CD4-positive, alpha-beta T cell (primary cell): ENCODE results near the gene LRIG1. TPM values are rescaled to one million over a fixed set of nuclear protein-coding genes. Genes with fewer than 3 reads are reported as not detected.

Experiments used
- ATAC-seq: fragments of 200-7000 bp; cut with Tn5 transposase; one replicate; pipeline ENCODE4 v1.10.0; 2022; ENCODE audit warnings: mild to moderate bottlenecking; ENCODE audit not compliant: poor library complexity
- CTCF ChIA-PET: fragments of 350-600 bp; sonication (Branson Sonifier 250); formaldehyde crosslinking; loops from one replicate; lab custom pipeline; 2021; ENCODE audit warnings: antibody characterized with exemption, inconsistent platforms; lab: Charles Lee
- POLR2A ChIA-PET: fragments of 350-600 bp; sonication (Branson Sonifier 250); formaldehyde crosslinking; loops from one replicate; lab custom pipeline; 2021; ENCODE audit warnings: antibody characterized with exemption, inconsistent platforms; lab: Charles Lee
- DNase-seq, 14 experiments: peaks; one replicate each; pipeline ENCODE4 v3.0.0-alpha.2; 2013 to 2020; ENCODE audit warnings: mixed read lengths in 2 of 14
- H3K27ac ChIP-seq, 2 donors: one replicate each; pipeline versions ENCODE4 v1.5.1 to v1.7.0; 2013; ENCODE audit warnings: low read length in 2 of 2, low read depth in 1 of 2, mild to moderate bottlenecking in 1 of 2
- H3K27me3 ChIP-seq, 2 experiments: 1 replicate in 1 of 2; 2 replicates in 1 of 2; pipeline versions ENCODE4 v1.6.1 to v1.7.0; 2013; ENCODE audit warnings: low read length in 2 of 2, control low read depth in 1 of 2, mild to moderate bottlenecking in 1 of 2, moderate library complexity in 1 of 2; ENCODE audit not compliant: insufficient read depth in 2 of 2, control insufficient read depth in 1 of 2
- H3K36me3 ChIP-seq: one replicate; pipeline ENCODE4 v1.6.1; 2013; ENCODE audit warnings: low read length, control low read depth; ENCODE audit not compliant: insufficient read depth
- H3K4me1 ChIP-seq: one replicate; pipeline ENCODE4 v1.6.1; 2013; ENCODE audit warnings: low read length, control low read depth; ENCODE audit not compliant: insufficient read depth
- H3K4me3 ChIP-seq: one replicate; pipeline ENCODE4 v1.5.1; 2013; ENCODE audit warnings: mild to moderate bottlenecking, low read length, moderate library complexity
- H3K9me3 ChIP-seq, 2 experiments: 1 replicate in 1 of 2; 2 replicates in 1 of 2; pipeline versions ENCODE4 v1.6.1 to v1.7.0; 2013; ENCODE audit warnings: low read length in 2 of 2, mild to moderate bottlenecking in 2 of 2, control low read depth in 1 of 2, moderate library complexity in 1 of 2; ENCODE audit not compliant: control insufficient read depth in 1 of 2, insufficient read depth in 1 of 2
- H3K27ac Mint-ChIP-seq: one replicate; pipeline ENCODE4 v1.8.0; 2020; ENCODE audit warnings: mixed read lengths
- H3K27me3 Mint-ChIP-seq: one replicate; pipeline ENCODE4 v1.8.0; 2021; ENCODE audit warnings: mixed read lengths
- H3K36me3 Mint-ChIP-seq: one replicate; pipeline ENCODE4 v1.8.0; 2021; ENCODE audit warnings: low read depth, mixed read lengths
- H3K4me1 Mint-ChIP-seq: one replicate; pipeline ENCODE4 v1.8.0; 2021; ENCODE audit warnings: low read depth, mixed read lengths
- H3K4me3 Mint-ChIP-seq: one replicate; pipeline ENCODE4 v1.8.0; 2020; ENCODE audit warnings: mild to moderate bottlenecking, mixed read lengths
- H3K9me3 Mint-ChIP-seq: one replicate; pipeline ENCODE4 v1.8.0; 2020; ENCODE audit warnings: mixed read lengths
- CTCF ChIP-seq: fragments of 200-600 bp; IDR thresholded peaks from one replicate; pipeline ENCODE4 v1.8.0; 2022; ENCODE audit warnings: antibody characterized with exemption, mild to moderate bottlenecking
- intact Hi-C, 2 experiments: fragments of 100-400 bp; cut with DNase I in 1 of 2; cut with micrococcal nuclease in 1 of 2; formaldehyde crosslinking; loops; one replicate each; pipeline versions ENCODE4 v1.15.1 to v1.9.0; 2023 to 2025; cut with DNase I, micrococcal nuclease
- total RNA-seq, 174 experiments: library from RNA in 2 of 174; stranded (reverse) in 2 of 174; gene quantifications; one replicate each; pipeline ENCODE4 v1.2.3 and lab custom pipeline; 2021 to 2026

LRIG1 gene
- total RNA-seq, 2 experiments from 2014 or later, result 30.1 to 33.1 TPM

- no peaks in the 10 kb centered on the region for H3K9me3 Mint-ChIP-seq
- POLR2A ChIA-PET, result no interaction called here
- DNase-seq (no peak), ATAC-seq (no peak)
- H3K9me3 ChIP-seq, result no peaks in the 10 kb centered on the region
- no peaks in the 10 kb centered on the region for H3K4me1 Mint-ChIP-seq
- no peaks in the 10 kb centered on the region for H3K27me3 Mint-ChIP-seq
- TF ChIP-seq CTCF, result no peak
- H3K27ac ChIP-seq, result no peak overlapping the region
- no peak overlapping the region for H3K4me3 Mint-ChIP-seq
- no peaks in the 10 kb centered on the region for H3K4me1 ChIP-seq
- no peaks in the 10 kb centered on the region for H3K27me3 ChIP-seq
- H3K36me3 Mint-ChIP-seq, result peaks cover 52% of the 10 kb centered on the region
- no peak overlapping the region for H3K27ac Mint-ChIP-seq
- H3K4me3 ChIP-seq, result no peak overlapping the region
- CTCF ChIA-PET, result no interaction called here
- intact Hi-C loops, result no loop called here
- peaks cover 81% of the 10 kb centered on the region for H3K36me3 ChIP-seq
Observed at GRCh38 chr3:66401675-66402491, 98.9 kb downstream of the LRIG1 start.

GRCh38 chr3:66401157-66401550 is 99.7 kb downstream of the LRIG1 start:
- Mint-ChIP-seq H3K4me3 (no peak overlapping the region), H3K9me3 (no peaks in the 10 kb centered on the region), H3K4me1 (no peaks in the 10 kb centered on the region), H3K36me3 (peaks cover 60% of the 10 kb centered on the region), H3K27me3 (no peaks in the 10 kb centered on the region), H3K27ac (no peak overlapping the region)
- Histone ChIP-seq H3K27me3 (no peaks in the 10 kb centered on the region), H3K36me3 (peaks cover 81% of the 10 kb centered on the region), H3K9me3 (no peaks in the 10 kb centered on the region), H3K4me1 (no peaks in the 10 kb centered on the region), H3K27ac (no peak overlapping the region), H3K4me3 (no peak overlapping the region)
- DNase-seq (no peak), ATAC-seq (no peak)
- ChIA-PET CTCF (no interaction called here), POLR2A (no interaction called here)
- intact Hi-C loops, result no loop called here
- TF ChIP-seq CTCF, result no peak

GRCh38 chr3:66400411-66401156 is 100.2 kb downstream of the LRIG1 start:
- CTCF ChIA-PET, result no interaction called here
- DNase-seq (no peak), ATAC-seq (no peak)
- H3K9me3 Mint-ChIP-seq, result no peaks in the 10 kb centered on the region
- H3K27me3 Mint-ChIP-seq, result no peaks in the 10 kb centered on the region
- Histone ChIP-seq H3K4me1 (no peaks in the 10 kb centered on the region), H3K9me3 (no peaks in the 10 kb centered on the region), H3K27ac (no peak overlapping the region), H3K36me3 (peaks cover 80% of the 10 kb centered on the region), H3K4me3 (no peak overlapping the region), H3K27me3 (no peaks in the 10 kb centered on the region)
- no peak overlapping the region for H3K27ac Mint-ChIP-seq
- intact Hi-C loops, result no loop called here
- H3K4me3 Mint-ChIP-seq, result no peak overlapping the region
- POLR2A ChIA-PET, result no interaction called here
- no peaks in the 10 kb centered on the region for H3K4me1 Mint-ChIP-seq
- H3K36me3 Mint-ChIP-seq, result peaks cover 65% of the 10 kb centered on the region
- TF ChIP-seq CTCF, result no peak
